ENCODE data around the gene RASSF3. TPM values are rescaled to one million over a fixed set of nuclear protein-coding genes. Genes with fewer than 3 reads are reported as not detected.
A peak's percentile ranks its signal among the peaks of the same experiment; 100 is the strongest.

RASSF3 gene
- total RNA-seq, 2 donors from 2014 or later = 40.6 to 55.7 TPM

DNA sequence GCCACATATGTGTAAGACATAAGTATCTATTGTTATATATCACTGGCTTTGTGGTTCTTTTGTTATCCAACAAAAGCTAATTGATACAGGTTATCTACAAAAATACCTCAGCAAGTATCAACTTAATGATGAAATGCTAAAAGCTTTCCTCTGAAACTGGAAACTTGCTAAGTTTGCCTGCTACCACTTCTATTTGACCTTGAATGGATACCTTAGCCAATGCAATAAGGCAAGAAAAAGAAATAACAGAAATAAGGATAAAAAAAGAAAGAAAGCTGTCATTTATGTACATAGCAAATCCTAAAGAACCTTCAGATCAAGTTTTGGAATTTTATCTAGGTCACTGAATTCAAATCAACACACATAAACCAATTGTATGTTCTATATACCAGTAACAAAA lies 35.5 kb upstream of the RASSF3 start:
- H3K4me3 ChIP-seq = no peak overlapping the region
- TF ChIP-seq, protein P1, sequence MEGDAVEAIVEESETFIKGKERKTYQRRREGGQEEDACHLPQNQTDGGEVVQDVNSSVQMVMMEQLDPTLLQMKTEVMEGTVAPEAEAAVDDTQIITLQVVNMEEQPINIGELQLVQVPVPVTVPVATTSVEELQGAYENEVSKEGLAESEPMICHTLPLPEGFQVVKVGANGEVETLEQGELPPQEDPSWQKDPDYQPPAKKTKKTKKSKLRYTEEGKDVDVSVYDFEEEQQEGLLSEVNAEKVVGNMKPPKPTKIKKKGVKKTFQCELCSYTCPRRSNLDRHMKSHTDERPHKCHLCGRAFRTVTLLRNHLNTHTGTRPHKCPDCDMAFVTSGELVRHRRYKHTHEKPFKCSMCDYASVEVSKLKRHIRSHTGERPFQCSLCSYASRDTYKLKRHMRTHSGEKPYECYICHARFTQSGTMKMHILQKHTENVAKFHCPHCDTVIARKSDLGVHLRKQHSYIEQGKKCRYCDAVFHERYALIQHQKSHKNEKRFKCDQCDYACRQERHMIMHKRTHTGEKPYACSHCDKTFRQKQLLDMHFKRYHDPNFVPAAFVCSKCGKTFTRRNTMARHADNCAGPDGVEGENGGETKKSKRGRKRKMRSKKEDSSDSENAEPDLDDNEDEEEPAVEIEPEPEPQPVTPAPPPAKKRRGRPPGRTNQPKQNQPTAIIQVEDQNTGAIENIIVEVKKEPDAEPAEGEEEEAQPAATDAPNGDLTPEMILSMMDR (IDR thresholded peaks at IDR 0.05) = no peak
- TF ChIP-seq POLR2A (IDR thresholded peaks at IDR 0.05) (no peak), POLR2AphosphoS5 (IDR thresholded peaks at IDR 0.05) (no peak)
- H3K27me3 ChIP-seq (replicated peaks; ENCODE audit: insufficient read depth) = no peaks in the 10 kb centered on the region
- no peaks in the 10 kb centered on the region for H3K36me3 ChIP-seq
- H3K9me3 ChIP-seq = no peaks in the 10 kb centered on the region
- intact Hi-C loops (cut with DNase I) = no loop called here
- no peak for DNase-seq (ENCODE audit: low spot score)
- H3K4me1 ChIP-seq (replicated peaks) = no peaks in the 10 kb centered on the region
- H3K27ac ChIP-seq = no peak overlapping the region

DNA sequence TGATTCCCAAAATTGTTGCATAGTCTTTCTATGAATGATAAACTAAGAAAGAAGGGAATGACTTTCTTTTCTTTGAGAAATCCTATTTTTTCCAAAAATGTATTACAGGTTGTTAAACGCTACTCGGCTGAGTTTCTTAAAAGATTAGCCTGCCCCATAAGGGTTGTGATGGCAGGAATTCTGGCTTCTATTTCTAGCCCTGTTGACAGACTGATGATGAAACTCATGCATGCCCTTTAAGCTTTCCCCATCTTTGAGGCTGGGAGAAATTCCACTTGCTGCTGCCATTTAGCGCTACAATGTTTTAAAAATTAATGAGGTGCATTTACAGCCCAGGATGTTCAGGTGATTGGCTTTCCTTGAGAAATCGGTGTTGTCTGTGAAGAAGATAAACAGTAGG lies 33.2 kb upstream of the RASSF3 start:
- H3K36me3 ChIP-seq = no peaks in the 10 kb centered on the region
- no peaks in the 10 kb centered on the region for H3K9me3 ChIP-seq
- TF ChIP-seq POLR2A (IDR thresholded peaks at IDR 0.05) = no peak
- TF ChIP-seq POLR2AphosphoS5 (IDR thresholded peaks at IDR 0.05) = no peak
- TF ChIP-seq, protein P1 (IDR thresholded peaks at IDR 0.05) = no peak
- intact Hi-C loops (cut with DNase I) = no loop called here
- DNase-seq (ENCODE audit: low spot score) = no peak
- H3K4me3 ChIP-seq = no peak overlapping the region
- H3K4me1 ChIP-seq (replicated peaks) = no peaks in the 10 kb centered on the region
- H3K27ac ChIP-seq = no peak overlapping the region
- H3K27me3 ChIP-seq (replicated peaks; ENCODE audit: insufficient read depth) = no peaks in the 10 kb centered on the region
- WGBS = 87% methylated on average over 4 of the region's 4 CpGs

DNA sequence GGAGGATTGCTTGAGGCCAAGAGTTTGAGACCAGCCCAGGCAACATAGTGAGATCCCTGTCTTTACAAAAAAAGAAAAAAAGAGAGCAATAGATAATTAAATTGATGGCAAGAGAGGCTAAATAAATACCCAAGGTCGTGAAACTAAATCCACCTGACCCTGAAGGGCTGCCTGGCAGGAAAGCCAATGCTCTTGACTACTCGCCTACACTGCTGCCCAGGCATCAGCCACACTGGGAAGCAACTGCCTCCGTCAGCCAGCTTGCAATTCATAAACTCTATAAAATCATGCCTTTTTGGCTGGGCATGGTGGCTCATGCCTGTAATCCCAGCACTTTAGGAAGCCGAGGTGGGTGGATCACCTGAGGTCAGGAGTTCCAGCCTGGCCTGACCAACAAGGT lies 31.7 kb upstream of the RASSF3 start:
- TF ChIP-seq, protein P1 (IDR thresholded peaks at IDR 0.05) = no peak
- TF ChIP-seq POLR2A (IDR thresholded peaks at IDR 0.05) (no peak), POLR2AphosphoS5 (IDR thresholded peaks at IDR 0.05) (no peak)
- Histone ChIP-seq H3K27ac (no peak overlapping the region), H3K27me3 (replicated peaks; ENCODE audit: insufficient read depth) (no peaks in the 10 kb centered on the region), H3K9me3 (no peaks in the 10 kb centered on the region), H3K36me3 (no peaks in the 10 kb centered on the region), H3K4me3 (no peak overlapping the region), H3K4me1 (replicated peaks) (no peaks in the 10 kb centered on the region)
- intact Hi-C loops (cut with DNase I) = no loop called here
- WGBS = 79% methylated on average over 4 of the region's 4 CpGs
- DNase-seq (ENCODE audit: low spot score) = no peak

DNA sequence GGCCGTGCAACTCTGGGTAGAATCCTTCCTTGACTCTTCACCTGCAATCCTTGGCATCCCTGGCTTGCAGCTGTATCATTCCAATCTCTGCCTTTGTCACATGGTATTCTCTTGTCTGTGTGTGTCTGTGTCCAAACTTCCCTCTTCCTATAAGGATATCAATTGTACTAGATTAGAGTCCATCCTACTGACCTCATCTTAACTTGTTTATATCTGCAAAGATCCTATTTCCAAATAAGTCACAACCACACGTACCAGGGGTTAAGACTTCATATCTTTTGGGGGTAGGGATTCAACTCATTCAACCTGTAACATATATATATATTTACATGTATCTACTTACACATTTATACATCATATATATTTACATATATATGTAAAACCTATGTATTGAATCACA lies 29.6 kb upstream of the RASSF3 start:
- no peak overlapping the region for H3K27ac ChIP-seq
- no peaks in the 10 kb centered on the region for H3K36me3 ChIP-seq
- intact Hi-C loops (cut with DNase I) = no loop called here
- no peak overlapping the region for H3K4me3 ChIP-seq
- H3K9me3 ChIP-seq = no peaks in the 10 kb centered on the region
- 69% methylated on average over 2 of the region's 2 CpGs for WGBS
- H3K4me1 ChIP-seq (replicated peaks) = peaks cover 4% of the 10 kb centered on the region
- H3K27me3 ChIP-seq (replicated peaks; ENCODE audit: insufficient read depth) = no peaks in the 10 kb centered on the region
- no peak for DNase-seq (ENCODE audit: low spot score)
- TF ChIP-seq, protein P1 (IDR thresholded peaks at IDR 0.05) = no peak
- TF ChIP-seq POLR2AphosphoS5 (IDR thresholded peaks at IDR 0.05) (no peak), POLR2A (IDR thresholded peaks at IDR 0.05) (no peak)

DNA sequence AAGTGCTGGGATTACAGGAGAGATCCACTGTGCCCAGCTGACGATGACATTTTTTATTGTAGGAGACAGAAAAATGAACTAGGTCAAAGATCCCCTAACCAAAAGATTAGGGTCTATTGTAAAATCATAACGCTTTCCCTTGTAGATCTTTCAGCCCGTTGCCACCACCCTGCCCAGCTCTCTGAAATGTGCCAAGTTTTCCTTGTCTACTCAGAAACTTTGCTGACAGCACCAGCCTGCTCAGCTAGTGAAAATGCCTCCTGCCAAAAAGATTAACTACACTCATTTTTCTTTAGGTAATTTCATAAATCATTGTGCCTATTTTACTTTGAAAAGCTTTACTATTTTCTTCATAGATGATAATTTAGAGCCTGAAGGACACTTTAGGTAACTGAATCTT lies 28.2 kb upstream of the RASSF3 start:
- H3K4me3 ChIP-seq = no peak overlapping the region
- no peaks in the 10 kb centered on the region for H3K9me3 ChIP-seq
- TF ChIP-seq, protein P1 (IDR thresholded peaks at IDR 0.05) = no peak
- TF ChIP-seq POLR2A (IDR thresholded peaks at IDR 0.05) (no peak), POLR2AphosphoS5 (IDR thresholded peaks at IDR 0.05) (no peak)
- 33% methylated on average over 3 of the region's 3 CpGs for WGBS
- H3K27ac ChIP-seq = no peak overlapping the region
- DNase-seq (ENCODE audit: low spot score) = peak; percentile 10
- H3K4me1 ChIP-seq (replicated peaks) = peaks cover 4% of the 10 kb centered on the region
- no peaks in the 10 kb centered on the region for H3K27me3 ChIP-seq (replicated peaks; ENCODE audit: insufficient read depth)
- no peaks in the 10 kb centered on the region for H3K36me3 ChIP-seq
- intact Hi-C loops (cut with DNase I) = no loop called here
